ENCODE results near the gene C16orf96.

C16orf96 gene

GRCh38 chr16:4603624-4604170 is 47.6 kb downstream of the C16orf96 start:
- DNase-seq, result no peak

DNA sequence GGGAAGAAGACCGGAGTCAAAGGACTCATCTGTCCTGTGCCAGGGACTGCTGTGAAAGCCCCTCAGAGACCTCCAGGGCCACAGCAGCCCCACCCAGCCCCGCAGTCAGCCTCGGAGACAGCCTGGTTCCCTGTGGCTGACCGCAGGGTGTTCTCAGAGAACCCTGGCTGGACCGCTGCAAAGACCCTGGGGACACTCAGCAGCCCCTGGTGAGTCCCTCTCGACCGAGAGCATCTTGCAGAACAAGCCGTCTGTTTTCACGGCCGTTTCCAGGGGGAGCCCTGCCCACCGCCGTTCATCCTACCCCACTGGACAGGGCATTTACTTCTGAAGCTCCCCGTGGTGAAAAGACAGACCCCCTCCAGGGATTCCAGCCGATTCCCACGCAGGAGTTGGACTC is 48.3 kb downstream of the C16orf96 start:
- no peak for DNase-seq

DNA sequence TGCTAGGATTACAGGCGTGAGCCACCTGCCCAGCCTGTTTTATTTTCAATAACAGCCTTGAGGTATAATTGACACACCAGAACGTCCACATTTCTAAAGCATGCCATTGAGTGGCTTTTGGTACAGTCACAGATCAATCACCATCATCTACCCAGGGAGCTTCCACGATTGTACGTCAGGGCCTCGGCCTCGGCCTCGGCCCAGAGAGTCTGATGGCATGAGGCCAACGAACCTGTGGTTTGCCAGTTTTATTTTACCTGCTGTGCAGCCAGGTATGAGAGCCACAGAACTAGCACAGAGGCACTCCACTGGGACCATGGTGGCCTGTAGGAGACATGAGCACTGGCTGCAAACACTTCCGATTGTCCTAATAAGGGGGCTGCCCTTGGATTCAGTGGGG is 50.2 kb downstream of the C16orf96 start:
- DNase-seq, result no peak

- DNase-seq, result no peak
These were observed 51.9 kb downstream of the C16orf96 start for GRCh38 chr16:4607841-4608703.

DNA sequence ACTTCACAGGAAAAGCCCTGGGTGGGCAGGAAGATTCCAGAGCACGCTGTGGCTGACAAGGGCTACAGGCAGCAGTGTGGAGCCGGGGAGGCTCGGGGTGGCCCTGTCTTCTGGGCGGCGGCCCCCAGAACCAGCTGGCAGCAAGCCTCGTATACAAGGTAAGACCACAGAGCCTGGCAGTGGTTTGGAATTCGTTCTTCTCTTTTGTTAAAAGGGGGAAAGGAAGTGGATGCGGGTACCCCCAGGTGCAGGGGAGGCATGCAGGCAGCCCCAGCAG is 52.5 kb downstream of the C16orf96 start:
- DNase-seq, result no peak

DNA sequence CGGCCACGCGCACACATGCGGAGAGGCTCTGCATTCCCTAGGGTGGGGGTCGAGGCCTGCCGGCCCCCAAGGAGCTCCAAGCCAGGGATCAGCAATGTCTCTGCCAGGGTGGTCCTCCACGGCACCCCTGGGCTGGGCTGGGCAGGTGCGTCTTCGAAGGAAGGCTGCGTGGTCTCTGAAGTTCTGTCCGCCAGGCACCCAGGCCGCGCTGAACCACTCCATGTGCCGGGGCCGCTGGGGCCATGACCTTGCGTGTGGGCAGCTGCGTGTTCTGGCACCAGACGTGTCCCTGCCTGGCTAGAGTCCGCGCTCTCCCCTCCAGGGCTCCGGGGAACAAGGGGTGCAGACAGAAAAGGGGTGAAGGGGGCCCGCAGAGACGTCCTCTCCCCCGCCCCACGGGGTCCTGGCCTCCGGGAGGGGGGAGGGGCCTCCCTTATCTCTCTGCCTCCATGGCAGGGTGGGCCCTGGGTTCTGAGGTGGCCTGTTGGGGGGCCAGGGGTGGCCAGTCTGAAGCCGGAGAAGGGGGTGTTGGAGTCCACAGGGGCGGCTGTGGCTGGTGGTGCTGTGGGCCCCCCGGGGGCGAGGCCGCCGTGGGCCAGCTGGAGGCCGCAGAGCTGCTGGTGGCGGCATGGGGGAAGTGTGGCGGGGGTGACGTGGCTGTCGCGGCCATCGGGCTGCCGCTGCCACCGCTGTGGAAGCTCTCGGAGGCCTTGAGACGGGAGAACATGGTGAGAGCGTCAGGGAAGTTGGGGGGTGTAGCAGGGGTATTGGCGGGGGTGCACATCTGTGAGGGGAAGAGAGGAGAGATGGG is 53.3 kb downstream of the C16orf96 start:
- DNase-seq, result no peak

DNA sequence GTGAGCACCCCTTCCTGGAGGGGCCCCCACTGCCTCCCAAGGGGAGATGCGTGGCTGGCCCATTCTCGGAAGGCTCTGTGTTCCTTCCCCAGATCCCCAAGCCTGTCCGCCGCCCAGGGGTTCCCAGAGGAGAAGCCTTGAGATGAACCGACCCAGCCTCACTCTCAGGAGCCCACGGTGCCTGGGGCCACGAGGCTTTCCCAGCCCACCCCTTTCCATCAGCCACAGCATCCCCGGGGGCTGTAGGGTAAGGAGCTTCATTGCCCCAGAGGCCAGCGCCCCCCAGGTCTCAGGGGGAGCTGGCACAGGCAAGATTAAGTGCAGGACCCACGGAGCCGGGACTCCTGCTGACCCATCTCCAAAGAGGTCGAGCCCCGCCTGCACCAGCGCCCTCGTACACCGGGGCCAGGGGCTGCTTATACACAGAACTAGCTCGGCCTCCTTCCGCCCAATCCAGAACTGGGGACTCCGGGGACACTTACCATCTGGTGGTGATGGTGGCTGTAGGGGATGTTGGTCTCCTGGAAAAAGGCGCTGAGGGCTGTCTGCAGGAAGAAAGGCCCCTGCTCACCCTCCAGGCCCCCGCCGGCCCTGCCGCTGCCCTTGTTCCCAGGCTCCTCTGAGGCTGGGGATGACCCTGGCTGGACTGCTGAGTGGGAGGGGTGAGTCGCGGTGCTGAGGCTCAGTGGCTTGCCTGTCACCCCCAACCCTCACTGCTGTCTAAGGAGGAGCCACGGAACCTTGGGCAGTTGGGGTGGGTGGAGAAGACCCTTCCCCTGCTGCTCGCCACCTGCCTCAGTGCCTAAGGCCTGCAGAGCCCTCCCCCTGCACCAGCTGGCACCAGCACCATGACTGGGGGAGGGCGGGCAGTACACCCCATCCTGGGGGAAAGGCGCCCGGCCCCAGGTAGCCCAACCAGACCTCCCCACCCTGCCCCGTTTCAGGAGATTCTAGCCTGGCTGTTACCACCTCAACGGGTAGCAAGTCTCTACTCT is 54.2 kb downstream of the C16orf96 start:
- no peak for DNase-seq

- DNase-seq, result no peak
These were observed 55.3 kb downstream of the C16orf96 start for GRCh38 chr16:4611337-4612021.

DNA sequence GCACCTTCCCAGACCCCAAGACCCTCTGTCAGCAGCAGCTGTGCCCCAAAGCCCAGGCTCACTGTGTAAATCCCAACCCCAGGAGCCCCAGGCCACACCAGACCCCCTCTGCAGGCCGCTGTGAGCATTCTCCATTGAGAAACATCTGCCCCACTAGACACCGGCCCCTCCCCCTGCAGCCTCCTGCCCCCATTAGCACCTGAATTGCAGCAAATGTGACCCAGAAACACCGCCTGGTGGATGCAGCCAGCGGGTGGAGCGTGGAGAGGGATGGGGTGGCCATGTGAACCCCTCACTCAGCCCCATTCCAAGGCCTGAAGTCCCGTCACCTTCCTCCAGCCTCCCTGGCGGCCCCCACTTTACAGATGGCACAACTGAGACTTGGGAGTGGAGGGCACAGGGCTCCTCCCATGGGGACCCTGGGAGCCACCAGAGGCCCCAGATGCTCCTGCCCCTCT is 56.4 kb downstream of the C16orf96 start:
- DNase-seq, result no peak

- no peak for DNase-seq
These were observed 57.0 kb downstream of the C16orf96 start for GRCh38 chr16:4612977-4613635.

- DNase-seq, result no peak
These were observed 57.8 kb downstream of the C16orf96 start for GRCh38 chr16:4613636-4614570.

GRCh38 chr16:4614571-4615383 is 58.6 kb downstream of the C16orf96 start, which contains the start of gene UBALD1:
Gene UBALD1, minus strand, starts transcription at chr16:4614888. Its CDS starts 91 bp downstream, at chr16:4614797.
- peak; percentile 84 for DNase-seq

GRCh38 chr16:4615384-4616046 is 59.4 kb downstream of the C16orf96 start:
- DNase-seq, result no peak

DNA sequence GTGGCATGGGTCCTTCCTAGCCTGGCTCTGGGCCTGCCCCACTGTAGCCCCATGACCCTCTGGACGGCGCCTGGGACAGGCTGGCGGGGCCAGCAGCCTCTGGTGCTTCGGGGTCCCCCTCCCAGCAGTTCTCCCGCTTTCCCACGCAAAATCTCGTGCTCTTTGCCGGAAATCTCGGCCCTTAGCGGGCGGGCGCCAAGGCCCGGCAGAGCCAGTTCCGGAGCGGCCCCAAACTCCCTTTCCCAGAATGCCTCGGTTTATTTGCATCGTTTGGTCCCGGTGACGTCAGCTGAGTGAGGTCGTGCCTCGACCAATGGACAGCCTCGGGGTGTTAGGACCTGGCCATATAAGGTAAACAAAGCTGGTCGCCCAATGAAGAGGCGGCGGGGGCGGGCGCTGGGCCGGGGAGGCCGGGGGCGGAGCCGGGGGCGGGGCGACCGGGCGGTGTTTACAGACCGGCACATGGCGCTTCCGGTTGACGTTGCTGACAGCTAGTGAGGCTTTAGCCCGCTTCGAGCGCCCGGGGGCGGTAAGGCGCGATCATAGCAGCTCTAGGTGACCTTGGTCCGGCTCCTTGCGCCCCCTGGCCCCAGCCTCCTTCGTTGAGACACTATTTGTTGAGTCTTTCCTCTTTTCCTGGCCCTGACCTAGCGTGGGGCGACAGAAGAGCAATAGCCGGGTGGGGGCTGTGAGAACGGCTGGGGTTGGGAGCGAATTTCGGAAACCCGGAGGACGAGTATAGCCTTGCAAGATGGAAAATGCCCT is 60.1 kb downstream of the C16orf96 start:
- DNase-seq, result peak; percentile 99

- DNase-seq, result no peak
These were observed 61.7 kb downstream of the C16orf96 start for GRCh38 chr16:4617880-4618279.

GRCh38 chr16:4618645-4619418 is 62.7 kb downstream of the C16orf96 start:
- no peak for DNase-seq

DNA sequence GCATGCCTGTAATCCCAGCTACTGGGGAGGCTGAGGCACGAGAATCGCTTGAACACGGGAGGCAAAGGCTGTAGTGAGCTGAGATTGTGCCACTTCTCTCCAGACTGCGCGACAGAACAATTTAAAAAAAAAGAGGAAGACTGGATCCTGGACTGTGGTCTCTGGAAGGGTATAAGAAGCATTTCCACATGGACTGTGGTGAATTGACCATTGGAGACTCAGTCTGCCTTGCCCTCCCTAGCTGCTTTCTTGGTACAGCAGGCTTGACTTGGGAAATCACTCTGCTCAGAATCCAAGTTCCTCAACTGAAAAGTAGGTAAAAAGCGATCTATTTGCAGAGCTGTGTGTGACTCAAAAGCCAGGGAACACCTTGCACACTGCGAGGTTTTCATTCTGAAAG is 67.5 kb downstream of the C16orf96 start:
- no peak for DNase-seq
